ENCODE measurements around the gene TUBB4A.

- TF ChIP-seq CTCF (IDR thresholded peaks at IDR 0.05) (no peak), EZH2phosphoT487 (IDR thresholded peaks at IDR 0.05) (no peak)
Measured at GRCh38 chr19:6466526-6467248, 35.4 kb downstream of the TUBB4A start.
